Measurements from ENCODE around the gene RELB. TPM values are rescaled to one million over a fixed set of nuclear protein-coding genes. Genes with fewer than 3 reads are reported as not detected.

The RELB gene
- total and polyA plus RNA-seq, 7 experiments from 2014 or later: 13.4 to 87.3 (median 33.0) TPM

DNA sequence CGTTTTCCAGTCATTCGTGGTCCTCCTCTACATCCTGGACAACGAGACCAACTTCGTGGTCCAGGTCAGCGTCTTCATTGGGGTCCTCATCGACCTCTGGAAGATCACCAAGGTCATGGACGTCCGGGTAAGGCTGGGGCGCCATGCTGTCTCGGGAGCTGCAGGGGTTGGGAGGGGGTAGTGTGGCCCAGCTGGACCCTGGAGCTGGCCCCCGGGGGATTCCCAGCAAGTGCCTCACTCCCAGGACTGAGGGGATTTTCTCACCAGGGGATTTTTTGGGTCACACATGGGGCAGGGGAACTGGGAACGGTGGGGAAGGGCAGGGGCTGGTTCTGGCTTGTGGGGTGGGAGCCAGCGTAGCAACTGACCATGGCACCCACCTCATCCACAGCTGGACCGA, 10.8 kb upstream of the RELB start:
- Mint-ChIP-seq H3K9me3 (no peaks in the 10 kb centered on the region), H3K36me3 (peaks cover 0 to 22% (median 0%) of the 10 kb centered on the region in 5 donors)

DNA sequence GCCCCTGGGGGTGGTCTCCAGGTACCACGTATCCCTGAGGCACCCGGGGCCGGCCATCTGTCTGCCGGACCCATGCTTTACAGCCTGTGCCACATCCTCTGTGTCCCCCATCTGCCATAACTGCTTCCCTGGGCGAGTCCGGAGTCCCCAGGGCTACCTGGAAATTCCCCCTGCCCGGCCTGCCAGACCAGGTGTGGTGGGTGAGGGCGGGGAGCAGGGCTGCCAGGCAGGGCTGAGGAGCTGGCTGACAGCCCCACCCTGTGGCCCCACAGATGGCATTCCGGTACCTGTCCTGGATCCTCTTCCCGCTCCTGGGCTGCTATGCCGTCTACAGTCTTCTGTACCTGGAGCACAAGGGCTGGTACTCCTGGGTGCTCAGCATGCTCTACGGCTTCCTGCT, 10.3 kb upstream of the RELB start:
- Mint-ChIP-seq H3K36me3 (peaks cover 0 to 18% (median 0%) of the 10 kb centered on the region in 5 donors), H3K27ac (no peak overlapping the region), H3K4me1 (peaks cover 0 to 5% (median 0%) of the 10 kb centered on the region in 7 donors), H3K27me3 (no peaks in the 10 kb centered on the region), H3K9me3 (no peaks in the 10 kb centered on the region), H3K4me3 (no peak overlapping the region)
- ChIA-PET CTCF (interaction anchor here (1.1 kb wide), 1 partner anchor 37 kb away, joined by 3 read pairs; no protein-coding TSS in a partner anchor), POLR2A (no interaction called here)
- intact Hi-C loops (cut with micrococcal nuclease): no loop called here
- Histone ChIP-seq H3K36me3 (ENCODE audit: control insufficient read depth in 2 of 3, insufficient read depth in 3 of 3, low read length in 3 of 3) (peaks cover 0 to 68% (median 0%) of the 10 kb centered on the region in 3 experiments), H3K27ac (ENCODE audit: low read depth, low read length) (no peak overlapping the region), H3K27me3 (ENCODE audit: control insufficient read depth in 2 of 2, insufficient read depth in 2 of 2, low read length in 2 of 2) (no peaks in the 10 kb centered on the region), H3K4me1 (ENCODE audit: control insufficient read depth in 2 of 2, insufficient read depth in 2 of 2, low read length in 2 of 2) (no peaks in the 10 kb centered on the region), H3K4me3 (ENCODE audit: low read length) (no peak overlapping the region), H3K9me3 (ENCODE audit: control insufficient read depth in 2 of 3, low read length in 3 of 3) (no peaks in the 10 kb centered on the region)
- ATAC-seq: no peak
- DNase-seq: no peak

More for the DNA sequence above, 10.8 kb upstream of the RELB start:
- H3K4me1 Mint-ChIP-seq: peaks cover 0 to 5% (median 0%) of the 10 kb centered on the region in 7 donors
- Histone ChIP-seq H3K4me1 (ENCODE audit: control insufficient read depth in 2 of 2, insufficient read depth in 2 of 2, low read length in 2 of 2) (no peaks in the 10 kb centered on the region), H3K4me3 (ENCODE audit: low read length) (no peak overlapping the region), H3K27ac (ENCODE audit: low read depth, low read length) (no peak overlapping the region), H3K36me3 (ENCODE audit: control insufficient read depth in 2 of 3, insufficient read depth in 3 of 3, low read length in 3 of 3) (peaks cover 0 to 73% (median 0%) of the 10 kb centered on the region in 3 experiments), H3K9me3 (ENCODE audit: control insufficient read depth in 2 of 3, low read length in 3 of 3) (no peaks in the 10 kb centered on the region), H3K27me3 (ENCODE audit: control insufficient read depth in 2 of 2, insufficient read depth in 2 of 2, low read length in 2 of 2) (no peaks in the 10 kb centered on the region)
- DNase-seq (no peak), ATAC-seq (no peak)
- H3K27me3 Mint-ChIP-seq: no peaks in the 10 kb centered on the region
- POLR2A ChIA-PET: no interaction called here
- CTCF ChIA-PET: interaction anchor here (1.2 kb wide), 1 partner anchor 9 kb away, joined by 3 read pairs; no protein-coding TSS in a partner anchor
- no peak overlapping the region for H3K4me3 Mint-ChIP-seq
- intact Hi-C loops (cut with micrococcal nuclease): no loop called here
- peak overlapping the region in 1 of 9 donors; percentile 25 for H3K27ac Mint-ChIP-seq

DNA sequence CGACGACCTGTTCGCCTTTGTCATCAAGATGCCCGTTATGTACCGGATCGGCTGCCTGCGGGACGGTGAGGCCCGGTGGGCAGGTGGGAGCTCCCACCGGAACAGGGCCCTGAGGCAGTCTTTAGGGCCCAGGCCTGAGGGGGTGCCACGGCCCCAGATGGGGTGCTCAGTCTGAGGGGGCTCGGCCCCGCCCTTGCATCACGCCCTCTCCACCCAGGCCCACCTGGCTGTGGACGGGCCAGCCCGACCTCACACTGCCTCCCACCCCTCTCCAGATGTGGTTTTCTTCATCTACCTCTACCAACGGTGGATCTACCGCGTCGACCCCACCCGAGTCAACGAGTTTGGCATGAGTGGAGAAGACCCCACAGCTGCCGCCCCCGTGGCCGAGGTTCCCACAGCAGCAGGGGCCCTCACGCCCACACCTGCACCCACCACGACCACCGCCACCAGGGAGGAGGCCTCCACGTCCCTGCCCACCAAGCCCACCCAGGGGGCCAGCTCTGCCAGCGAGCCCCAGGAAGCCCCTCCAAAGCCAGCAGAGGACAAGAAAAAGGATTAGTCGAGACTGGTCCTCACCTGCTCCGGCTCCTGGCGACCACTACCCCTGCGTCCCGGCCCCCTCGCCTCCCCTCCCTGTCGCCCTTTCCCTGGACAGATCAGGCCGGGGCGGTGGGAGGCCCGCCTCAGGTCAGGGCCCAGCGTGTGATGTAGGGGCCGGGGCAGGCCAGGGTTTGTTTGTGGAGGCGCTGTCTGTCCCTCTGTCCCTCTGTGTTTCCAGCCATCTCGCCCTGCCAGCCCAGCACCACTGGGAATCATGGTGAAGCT, 8.7 kb upstream of the RELB start:
- no peak for DNase-seq
- H3K36me3 ChIP-seq (ENCODE audit: control insufficient read depth in 2 of 3, insufficient read depth in 3 of 3, low read length in 3 of 3): peaks cover 0 to 52% (median 0%) of the 10 kb centered on the region in 3 experiments
- H3K4me3 Mint-ChIP-seq: no peak overlapping the region
- H3K4me1 Mint-ChIP-seq: peaks cover 0 to 5% (median 0%) of the 10 kb centered on the region in 7 donors
- ATAC-seq: no peak
- POLR2A ChIA-PET: no interaction called here
- H3K9me3 ChIP-seq (ENCODE audit: control insufficient read depth in 2 of 3, low read length in 3 of 3): no peaks in the 10 kb centered on the region
- H3K9me3 Mint-ChIP-seq: no peaks in the 10 kb centered on the region
- intact Hi-C loops (cut with micrococcal nuclease): no loop called here
- H3K4me1 ChIP-seq (ENCODE audit: control insufficient read depth in 2 of 2, insufficient read depth in 2 of 2, low read length in 2 of 2): no peaks in the 10 kb centered on the region
- H3K27ac ChIP-seq (ENCODE audit: low read depth, low read length): no peak overlapping the region
- H3K27ac Mint-ChIP-seq: peak overlapping the region in 1 of 9 donors; percentile 72
- peaks cover 0 to 11% (median 0%) of the 10 kb centered on the region in 5 donors for H3K36me3 Mint-ChIP-seq
- H3K4me3 ChIP-seq (ENCODE audit: low read length): no peak overlapping the region
- no peaks in the 10 kb centered on the region for H3K27me3 ChIP-seq (ENCODE audit: control insufficient read depth in 2 of 2, insufficient read depth in 2 of 2, low read length in 2 of 2)
- CTCF ChIA-PET: interaction anchor here (1.1 kb wide), 1 partner anchor 39 kb away, joined by 3 read pairs; no protein-coding TSS in a partner anchor
- H3K27me3 Mint-ChIP-seq: no peaks in the 10 kb centered on the region

DNA sequence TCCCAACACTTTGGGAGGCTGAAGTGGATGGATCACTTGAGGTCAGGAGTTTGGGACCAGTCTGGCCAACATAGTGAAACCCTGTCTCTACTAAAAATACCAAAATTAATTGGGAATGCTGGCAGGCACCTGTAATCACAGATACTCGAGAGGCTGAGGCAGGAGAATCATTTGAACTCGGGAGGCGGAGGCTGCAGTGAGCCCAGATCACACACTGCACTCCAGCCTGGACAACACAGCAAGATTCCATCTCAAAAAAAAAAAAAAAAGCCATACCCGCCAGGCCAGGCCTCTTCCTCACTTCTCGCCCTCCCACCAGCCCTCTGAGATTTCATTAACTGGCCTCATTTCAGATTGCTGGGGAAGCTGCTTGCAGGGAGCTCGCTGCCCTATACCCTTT, 7.7 kb upstream of the RELB start:
- H3K27me3 ChIP-seq (ENCODE audit: control insufficient read depth in 2 of 2, insufficient read depth in 2 of 2, low read length in 2 of 2): no peaks in the 10 kb centered on the region
- no peaks in the 10 kb centered on the region for H3K4me1 ChIP-seq (ENCODE audit: control insufficient read depth in 2 of 2, insufficient read depth in 2 of 2, low read length in 2 of 2)
- intact Hi-C loops (cut with micrococcal nuclease): no loop called here
- no peak overlapping the region for H3K27ac ChIP-seq (ENCODE audit: low read depth, low read length)
- CTCF ChIA-PET: no interaction called here
- peaks cover 0 to 3% (median 0%) of the 10 kb centered on the region in 11 donors for H3K9me3 Mint-ChIP-seq
- no peaks in the 10 kb centered on the region for H3K9me3 ChIP-seq (ENCODE audit: control insufficient read depth in 2 of 3, low read length in 3 of 3)
- H3K4me3 ChIP-seq (ENCODE audit: low read length): no peak overlapping the region
- H3K4me1 Mint-ChIP-seq: peaks cover 0 to 6% (median 0%) of the 10 kb centered on the region in 7 donors
- POLR2A ChIA-PET: no interaction called here
- H3K27me3 Mint-ChIP-seq: no peaks in the 10 kb centered on the region
- no peak for DNase-seq
- peaks cover 0 to 43% (median 0%) of the 10 kb centered on the region in 3 experiments for H3K36me3 ChIP-seq (ENCODE audit: control insufficient read depth in 2 of 3, insufficient read depth in 3 of 3, low read length in 3 of 3)
- peaks cover 0 to 10% (median 0%) of the 10 kb centered on the region in 5 donors for H3K36me3 Mint-ChIP-seq
- ATAC-seq: no peak
- no peak overlapping the region for H3K4me3 Mint-ChIP-seq
- H3K27ac Mint-ChIP-seq: peak overlapping the region in 4 of 9 donors; percentile 41 to 60 (median 52)

DNA sequence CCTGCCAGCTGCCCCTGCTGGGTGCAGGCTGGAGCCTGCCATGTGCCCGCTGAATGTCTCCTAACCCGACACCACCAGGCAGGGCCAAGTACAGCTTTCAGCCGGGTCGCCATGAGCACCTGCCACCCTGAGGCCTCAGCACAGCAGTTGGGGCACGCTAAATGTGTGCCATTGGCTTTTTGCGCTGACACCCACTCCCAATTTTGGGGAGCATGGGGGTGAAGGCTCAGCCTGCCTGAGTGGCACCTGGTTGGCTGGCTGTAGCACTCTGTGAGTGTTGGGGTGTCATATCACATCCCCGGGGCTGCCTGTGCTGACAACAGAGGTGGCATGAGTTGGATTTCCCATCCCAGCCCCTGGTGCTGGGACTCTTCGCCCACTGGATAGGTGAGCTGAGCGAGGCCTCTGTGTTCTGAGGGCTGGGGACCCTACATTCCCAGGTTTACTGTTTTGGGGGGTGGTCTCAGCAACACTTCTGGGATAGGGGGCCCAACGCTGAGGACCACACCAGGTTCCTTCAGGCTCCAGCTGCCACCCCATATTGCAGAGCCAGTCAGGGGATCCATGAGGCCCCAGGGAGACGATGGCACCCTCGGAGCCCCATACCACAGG, 7.2 kb upstream of the RELB start:
- Mint-ChIP-seq H3K4me3 (no peak overlapping the region), H3K4me1 (peaks cover 0 to 6% (median 0%) of the 10 kb centered on the region in 7 donors), H3K36me3 (peaks cover 0 to 8% (median 0%) of the 10 kb centered on the region in 5 donors), H3K27me3 (no peaks in the 10 kb centered on the region), H3K9me3 (peaks cover 0 to 3% (median 0%) of the 10 kb centered on the region in 11 donors), H3K27ac (peak overlapping the region in 2 of 9 donors; percentile 41 to 60)
- intact Hi-C loops (cut with micrococcal nuclease): no loop called here
- ChIA-PET CTCF (no interaction called here), POLR2A (no interaction called here)
- Histone ChIP-seq H3K27me3 (ENCODE audit: control insufficient read depth in 2 of 2, insufficient read depth in 2 of 2, low read length in 2 of 2) (no peaks in the 10 kb centered on the region), H3K27ac (ENCODE audit: low read depth, low read length) (no peak overlapping the region), H3K4me1 (ENCODE audit: control insufficient read depth in 2 of 2, insufficient read depth in 2 of 2, low read length in 2 of 2) (no peaks in the 10 kb centered on the region), H3K36me3 (ENCODE audit: control insufficient read depth in 2 of 3, insufficient read depth in 3 of 3, low read length in 3 of 3) (peaks cover 0 to 38% (median 0%) of the 10 kb centered on the region in 3 experiments), H3K9me3 (ENCODE audit: control insufficient read depth in 2 of 3, low read length in 3 of 3) (no peaks in the 10 kb centered on the region), H3K4me3 (ENCODE audit: low read length) (no peak overlapping the region)
- ATAC-seq: no peak
- DNase-seq: no peak

DNA sequence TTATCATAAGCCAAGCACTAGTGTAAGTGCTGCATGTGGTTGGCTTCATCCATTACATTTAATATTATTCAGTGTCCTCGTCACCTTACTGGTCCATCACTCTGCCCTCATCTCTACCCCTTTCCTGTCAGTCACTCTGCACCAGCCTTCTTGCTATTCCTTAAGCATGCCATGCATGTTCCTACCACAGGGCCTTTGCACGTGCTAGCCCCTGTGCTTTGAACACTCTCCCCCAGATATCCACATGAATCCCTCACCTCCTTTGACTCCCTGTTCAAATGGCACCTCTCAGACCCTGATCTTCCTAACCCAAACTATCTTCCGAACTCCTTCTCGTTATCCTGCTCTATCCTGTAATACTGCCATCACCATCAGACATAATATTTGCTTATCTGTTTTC, 3.2 kb upstream of the RELB start:
- H3K36me3 ChIP-seq (ENCODE audit: control insufficient read depth in 2 of 3, insufficient read depth in 3 of 3, low read length in 3 of 3): peaks cover 0 to 3% (median 0%) of the 10 kb centered on the region in 3 experiments
- H3K9me3 Mint-ChIP-seq: peaks cover 0 to 4% (median 0%) of the 10 kb centered on the region in 11 donors
- ATAC-seq (no peak), DNase-seq (no peak)
- intact Hi-C loops (cut with micrococcal nuclease): no loop called here
- no peak overlapping the region for H3K4me3 ChIP-seq (ENCODE audit: low read length)
- no peak overlapping the region for H3K27ac ChIP-seq (ENCODE audit: low read depth, low read length)
- H3K27me3 Mint-ChIP-seq: no peaks in the 10 kb centered on the region
- H3K4me1 ChIP-seq (ENCODE audit: control insufficient read depth in 2 of 2, insufficient read depth in 2 of 2, low read length in 2 of 2): peaks cover 8 to 13% of the 10 kb centered on the region in 2 donors
- peak overlapping the region in 8 of 9 donors; percentile 6 to 87 (median 57) for H3K27ac Mint-ChIP-seq
- CTCF ChIA-PET: no interaction called here
- H3K9me3 ChIP-seq (ENCODE audit: control insufficient read depth in 2 of 3, low read length in 3 of 3): no peaks in the 10 kb centered on the region
- no peaks in the 10 kb centered on the region for H3K27me3 ChIP-seq (ENCODE audit: control insufficient read depth in 2 of 2, insufficient read depth in 2 of 2, low read length in 2 of 2)
- peaks cover 0 to 4% (median 0%) of the 10 kb centered on the region in 5 donors for H3K36me3 Mint-ChIP-seq
- POLR2A ChIA-PET: no interaction called here
- no peak overlapping the region for H3K4me3 Mint-ChIP-seq
- H3K4me1 Mint-ChIP-seq: peaks cover 6 to 21% (median 12%) of the 10 kb centered on the region in 7 donors
